Astrocyte of the hippocampus (primary cell): ENCODE results near the gene PPHLN1.

ENCODE experiments used
- DNase-seq: peaks from one replicate; pipeline ENCODE4 v3.0.0; 2011; ENCODE audit warnings: low read depth, low spot score

PPHLN1 gene

GRCh38 chr12:42325653-42326474 lies at the start of gene PPHLN1, which contains the start of gene ZCRB1:
Gene PPHLN1, plus strand, starts transcription at chr12:42326167. Its CDS starts 9,736 bp downstream, at chr12:42335903.
Gene ZCRB1, minus strand, starts transcription at chr12:42326094. Its CDS starts 1,992 bp downstream, at chr12:42324102.
- peak; percentile 90 for DNase-seq

GRCh38 chr12:42277396-42278127 lies 48.4 kb upstream of the PPHLN1 start:
- DNase-seq, result no peak

- peak; percentile 56 for DNase-seq
Observed at GRCh38 chr12:42278128-42278510, 47.8 kb upstream of the PPHLN1 start.

- DNase-seq, result no peak
Observed at GRCh38 chr12:42281278-42281677, 44.7 kb upstream of the PPHLN1 start.

- DNase-seq, result no peak
Observed at GRCh38 chr12:42281844-42282243, 44.1 kb upstream of the PPHLN1 start.

- DNase-seq, result no peak
Observed at GRCh38 chr12:42282294-42282693, 43.7 kb upstream of the PPHLN1 start.

GRCh38 chr12:42283739-42284138 lies 42.2 kb upstream of the PPHLN1 start:
- DNase-seq, result no peak

GRCh38 chr12:42284157-42284556 lies 41.8 kb upstream of the PPHLN1 start:
- no peak for DNase-seq

- no peak for DNase-seq
Observed at GRCh38 chr12:42284876-42285275, 41.1 kb upstream of the PPHLN1 start.

- no peak for DNase-seq
Observed at GRCh38 chr12:42285431-42285830, 40.5 kb upstream of the PPHLN1 start.

GRCh38 chr12:42286741-42287140 lies 39.2 kb upstream of the PPHLN1 start:
- DNase-seq, result no peak

- no peak for DNase-seq
Observed at GRCh38 chr12:42288544-42288943, 37.4 kb upstream of the PPHLN1 start.

GRCh38 chr12:42291680-42292079 lies 34.3 kb upstream of the PPHLN1 start:
- DNase-seq, result no peak

- DNase-seq, result no peak
Observed at GRCh38 chr12:42296503-42297109, 29.4 kb upstream of the PPHLN1 start.

- no peak for DNase-seq
Observed at GRCh38 chr12:42298887-42299286, 27.1 kb upstream of the PPHLN1 start.

- peak; percentile 68 for DNase-seq
Observed at GRCh38 chr12:42299392-42300308, 26.3 kb upstream of the PPHLN1 start.

- DNase-seq, result no peak
Observed at GRCh38 chr12:42306297-42306696, 19.7 kb upstream of the PPHLN1 start.

GRCh38 chr12:42308390-42308789 lies 17.6 kb upstream of the PPHLN1 start:
- no peak for DNase-seq

- DNase-seq, result no peak
Observed at GRCh38 chr12:42309996-42310395, 16.0 kb upstream of the PPHLN1 start.

GRCh38 chr12:42315108-42315507 lies 10.9 kb upstream of the PPHLN1 start:
- no peak for DNase-seq

GRCh38 chr12:42320796-42321195 lies 5.2 kb upstream of the PPHLN1 start:
- no peak for DNase-seq
